Activated T-cell treated with anti-CD3 and anti-CD28 coated beads for 24 hours (primary cell): Measurements from ENCODE around the gene STAB1.

Experiments
- DNase-seq: peaks from one replicate; pipeline ENCODE4 v3.0.0-alpha.2; 2020; ENCODE audit warnings: low read depth

STAB1 gene

GRCh38 chr3:52458031-52458760, 36.9 kb upstream of the STAB1 start:
- DNase-seq, result no peak

- DNase-seq, result no peak
Observed at GRCh38 chr3:52458770-52459545, 36.2 kb upstream of the STAB1 start.

- DNase-seq, result no peak
Observed at GRCh38 chr3:52461874-52462273, 33.3 kb upstream of the STAB1 start.

GRCh38 chr3:52463416-52463815, 31.7 kb upstream of the STAB1 start:
- DNase-seq, result no peak

- DNase-seq, result no peak
Observed at GRCh38 chr3:52468336-52468735, 26.8 kb upstream of the STAB1 start.

- DNase-seq, result no peak
Observed at GRCh38 chr3:52469001-52469400, 26.1 kb upstream of the STAB1 start.

GRCh38 chr3:52470920-52471319, 24.2 kb upstream of the STAB1 start:
- DNase-seq, result no peak

- DNase-seq, result no peak
Observed at GRCh38 chr3:52471371-52472238, 23.5 kb upstream of the STAB1 start.

- no peak for DNase-seq
Observed at GRCh38 chr3:52472239-52473000, 22.7 kb upstream of the STAB1 start.

GRCh38 chr3:52473026-52473425, 22.1 kb upstream of the STAB1 start:
- no peak for DNase-seq

- DNase-seq, result no peak
Observed at GRCh38 chr3:52477076-52477795, 17.9 kb upstream of the STAB1 start.

GRCh38 chr3:52477796-52478095, 17.4 kb upstream of the STAB1 start:
- DNase-seq, result no peak

GRCh38 chr3:52479037-52479876, 15.9 kb upstream of the STAB1 start:
- DNase-seq, result no peak

GRCh38 chr3:52479877-52480575, 15.1 kb upstream of the STAB1 start:
- DNase-seq, result no peak

- DNase-seq, result no peak
Observed at GRCh38 chr3:52480768-52481715, 14.1 kb upstream of the STAB1 start.

- no peak for DNase-seq
Observed at GRCh38 chr3:52481819-52482521, 13.2 kb upstream of the STAB1 start.

GRCh38 chr3:52483081-52483480, 12.1 kb upstream of the STAB1 start:
- no peak for DNase-seq
